ENCODE data around the gene SMYD3.
A peak's percentile ranks its signal among the peaks of the same experiment; 100 is the strongest.

SMYD3 gene

GRCh38 chr1:246291127-246291526, 216.0 kb downstream of the SMYD3 start:
- in situ Hi-C loops (cut with MboI; ENCODE audit: low sequenced_read_pairs) = no loop called here
- no peaks in the 10 kb centered on the region for H3K36me3 ChIP-seq (replicated peaks)
- peaks cover 11% of the 10 kb centered on the region for H3K4me1 ChIP-seq
- H3K9me3 ChIP-seq = no peaks in the 10 kb centered on the region
- no peak overlapping the region for H3K4me3 ChIP-seq
- no peaks in the 10 kb centered on the region for H3K27me3 ChIP-seq (ENCODE audit: low read depth)
- no peak for DNase-seq (ENCODE audit: low spot score in 2 of 2)

GRCh38 chr1:246283771-246284410, 223.2 kb downstream of the SMYD3 start:
- in situ Hi-C loops (cut with MboI; ENCODE audit: low sequenced_read_pairs) = no loop called here
- no peak for DNase-seq (ENCODE audit: low spot score in 2 of 2)
- Histone ChIP-seq H3K4me1 (no peaks in the 10 kb centered on the region), H3K4me3 (no peak overlapping the region), H3K27me3 (ENCODE audit: low read depth) (no peaks in the 10 kb centered on the region), H3K9me3 (no peaks in the 10 kb centered on the region), H3K36me3 (replicated peaks) (no peaks in the 10 kb centered on the region; the same call in 1 of the 2 replicates)

GRCh38 chr1:246281639-246282038, 225.4 kb downstream of the SMYD3 start:
- H3K4me1 ChIP-seq = no peaks in the 10 kb centered on the region
- H3K4me3 ChIP-seq = no peak overlapping the region
- no peaks in the 10 kb centered on the region; the same call in 1 of the 2 replicates for H3K36me3 ChIP-seq (replicated peaks)
- no peaks in the 10 kb centered on the region for H3K9me3 ChIP-seq
- in situ Hi-C loops (cut with MboI; ENCODE audit: low sequenced_read_pairs) = no loop called here
- DNase-seq (ENCODE audit: low spot score in 2 of 2) = no peak
- H3K27me3 ChIP-seq (ENCODE audit: low read depth) = no peaks in the 10 kb centered on the region

DNA sequence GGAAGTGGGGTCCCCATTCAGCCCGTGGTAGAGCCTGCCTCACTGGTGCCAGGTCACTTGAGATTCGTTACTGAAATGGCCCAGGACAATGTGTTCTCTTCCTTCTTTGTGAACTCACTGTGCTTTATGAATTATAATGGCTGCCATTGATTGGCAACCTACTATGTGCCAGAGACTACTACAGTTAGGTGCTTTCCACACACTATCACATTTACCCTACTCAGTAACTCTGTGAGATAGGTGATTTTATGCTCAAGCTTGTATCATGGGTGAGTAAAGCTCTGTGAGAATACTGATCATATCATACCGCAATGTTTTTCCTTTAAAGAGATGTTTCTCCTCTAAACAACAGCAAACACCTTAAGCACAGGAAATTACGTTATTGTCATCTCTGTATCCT, 225.9 kb downstream of the SMYD3 start:
- in situ Hi-C loops (cut with MboI; ENCODE audit: low sequenced_read_pairs) = no loop called here
- no peaks in the 10 kb centered on the region for H3K9me3 ChIP-seq
- H3K27me3 ChIP-seq (ENCODE audit: low read depth) = no peaks in the 10 kb centered on the region
- no peaks in the 10 kb centered on the region for H3K4me1 ChIP-seq
- H3K36me3 ChIP-seq (replicated peaks) = no peaks in the 10 kb centered on the region; the same call in 1 of the 2 replicates
- H3K4me3 ChIP-seq = no peak overlapping the region
- DNase-seq (ENCODE audit: low spot score in 2 of 2) = no peak

DNA sequence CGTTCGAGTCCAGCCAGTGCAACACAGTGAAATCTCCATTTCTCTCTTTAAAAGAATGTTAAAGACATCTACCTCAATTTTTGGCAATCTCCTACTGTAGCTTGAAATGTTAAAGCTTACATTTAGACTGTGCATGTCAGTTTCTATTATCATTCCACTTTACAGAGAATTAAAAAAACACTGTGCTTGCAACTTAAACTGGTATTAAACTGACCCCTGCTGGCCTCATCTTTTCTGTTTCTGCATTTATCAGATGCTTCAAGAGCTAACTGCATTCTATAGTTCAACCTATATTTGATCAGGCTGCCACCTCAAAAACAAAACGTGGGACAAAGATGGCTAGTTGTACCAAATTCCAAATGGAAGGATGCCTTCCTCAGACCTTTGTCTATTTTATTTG, 226.5 kb downstream of the SMYD3 start:
- in situ Hi-C loops (cut with MboI; ENCODE audit: low sequenced_read_pairs) = no loop called here
- no peak for DNase-seq (ENCODE audit: low spot score in 2 of 2)
- no peaks in the 10 kb centered on the region for H3K27me3 ChIP-seq (ENCODE audit: low read depth)
- H3K9me3 ChIP-seq = no peaks in the 10 kb centered on the region
- no peaks in the 10 kb centered on the region; the same call in 1 of the 2 replicates for H3K36me3 ChIP-seq (replicated peaks)
- H3K4me3 ChIP-seq = no peak overlapping the region
- H3K4me1 ChIP-seq = no peaks in the 10 kb centered on the region

DNA sequence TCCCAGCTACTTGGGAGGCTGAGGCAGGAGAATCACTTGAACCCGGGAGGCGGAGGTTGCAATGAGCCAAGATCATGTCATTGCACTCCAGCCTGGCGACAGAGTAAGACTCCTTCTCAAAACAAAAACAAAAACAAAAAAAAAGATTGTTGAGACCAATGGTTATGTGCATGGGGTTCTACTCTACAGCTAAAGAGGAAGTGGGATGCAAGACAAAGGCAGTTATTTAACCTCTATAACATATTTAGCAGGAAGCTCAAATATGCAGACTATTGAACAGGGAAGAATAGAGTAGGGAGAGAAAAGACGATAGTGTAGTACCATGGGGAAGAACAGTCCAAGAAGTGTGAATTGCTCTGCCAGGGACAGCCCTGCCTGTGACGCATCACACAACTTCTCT, 227.7 kb downstream of the SMYD3 start:
- H3K27me3 ChIP-seq (ENCODE audit: low read depth) = no peaks in the 10 kb centered on the region
- H3K4me1 ChIP-seq = peaks cover 5% of the 10 kb centered on the region
- no peaks in the 10 kb centered on the region for H3K9me3 ChIP-seq
- no peak overlapping the region for H3K4me3 ChIP-seq
- in situ Hi-C loops (cut with MboI; ENCODE audit: low sequenced_read_pairs) = no loop called here
- no peaks in the 10 kb centered on the region; the same call in 1 of the 2 replicates for H3K36me3 ChIP-seq (replicated peaks)
- DNase-seq (ENCODE audit: low spot score in 2 of 2) = no peak

DNA sequence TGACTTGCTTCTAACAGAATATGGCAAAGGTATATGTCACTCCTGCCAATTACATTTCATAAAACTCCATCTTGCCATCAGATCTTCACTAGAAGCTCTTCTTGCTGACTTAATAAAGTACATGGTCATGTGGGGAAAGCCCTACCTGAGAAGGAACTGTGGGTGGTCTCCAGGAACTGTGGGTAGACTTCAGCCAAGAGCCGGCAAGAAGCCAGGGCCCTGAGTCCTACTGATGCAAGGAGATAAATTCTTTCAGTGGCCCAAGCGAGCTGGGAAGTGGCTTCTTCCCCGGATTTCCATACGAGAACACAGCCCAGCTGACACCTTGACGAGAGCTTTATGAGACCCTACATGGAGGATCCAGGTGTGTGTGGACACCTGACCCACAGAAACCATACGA, 228.7 kb downstream of the SMYD3 start:
- Histone ChIP-seq H3K36me3 (replicated peaks) (no peaks in the 10 kb centered on the region; the same call in 1 of the 2 replicates), H3K4me1 (peaks cover 11% of the 10 kb centered on the region), H3K9me3 (no peaks in the 10 kb centered on the region), H3K4me3 (no peak overlapping the region), H3K27me3 (ENCODE audit: low read depth) (no peaks in the 10 kb centered on the region)
- in situ Hi-C loops (cut with MboI; ENCODE audit: low sequenced_read_pairs) = no loop called here
- no peak for DNase-seq (ENCODE audit: low spot score in 2 of 2)

- DNase-seq (ENCODE audit: low spot score in 2 of 2) = peak in 1 of 2 experiments; percentile 16
- Histone ChIP-seq H3K4me3 (no peak overlapping the region), H3K4me1 (peaks cover 11% of the 10 kb centered on the region), H3K27me3 (ENCODE audit: low read depth) (no peaks in the 10 kb centered on the region), H3K9me3 (no peaks in the 10 kb centered on the region), H3K36me3 (replicated peaks) (no peaks in the 10 kb centered on the region)
- in situ Hi-C loops (cut with MboI; ENCODE audit: low sequenced_read_pairs) = no loop called here
These were observed 232.0 kb downstream of the SMYD3 start for GRCh38 chr1:246275036-246275435.

- Histone ChIP-seq H3K4me1 (peaks cover 11% of the 10 kb centered on the region), H3K9me3 (no peaks in the 10 kb centered on the region), H3K36me3 (replicated peaks) (no peaks in the 10 kb centered on the region), H3K27me3 (ENCODE audit: low read depth) (no peaks in the 10 kb centered on the region), H3K4me3 (no peak overlapping the region)
- no peak for DNase-seq (ENCODE audit: low spot score in 2 of 2)
- in situ Hi-C loops (cut with MboI; ENCODE audit: low sequenced_read_pairs) = no loop called here
These were observed 232.9 kb downstream of the SMYD3 start for GRCh38 chr1:246274186-246274585.

DNA sequence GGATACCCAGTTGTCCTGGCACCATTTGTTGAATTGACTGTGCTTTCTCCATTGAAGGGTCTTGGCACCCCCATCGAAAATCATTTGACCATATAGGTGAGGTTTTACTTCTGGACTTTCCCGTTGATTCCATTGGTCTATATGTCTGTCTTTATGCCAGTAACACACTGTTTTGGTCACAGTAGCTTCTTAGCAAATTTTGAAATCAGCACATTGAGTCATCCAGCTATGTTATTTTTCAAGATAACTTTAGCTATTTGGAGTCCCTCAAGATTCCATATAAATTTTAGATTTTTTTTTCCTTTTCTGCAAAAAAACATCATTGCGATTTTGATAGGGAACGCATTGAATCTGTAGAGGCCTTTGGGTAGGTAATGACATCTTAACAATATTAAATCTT, 235.6 kb downstream of the SMYD3 start:
- Histone ChIP-seq H3K4me3 (no peak overlapping the region), H3K27me3 (ENCODE audit: low read depth) (no peaks in the 10 kb centered on the region), H3K9me3 (no peaks in the 10 kb centered on the region), H3K4me1 (peaks cover 18% of the 10 kb centered on the region), H3K36me3 (replicated peaks) (no peaks in the 10 kb centered on the region)
- no peak for DNase-seq (ENCODE audit: low spot score in 2 of 2)
- in situ Hi-C loops (cut with MboI; ENCODE audit: low sequenced_read_pairs) = no loop called here

DNA sequence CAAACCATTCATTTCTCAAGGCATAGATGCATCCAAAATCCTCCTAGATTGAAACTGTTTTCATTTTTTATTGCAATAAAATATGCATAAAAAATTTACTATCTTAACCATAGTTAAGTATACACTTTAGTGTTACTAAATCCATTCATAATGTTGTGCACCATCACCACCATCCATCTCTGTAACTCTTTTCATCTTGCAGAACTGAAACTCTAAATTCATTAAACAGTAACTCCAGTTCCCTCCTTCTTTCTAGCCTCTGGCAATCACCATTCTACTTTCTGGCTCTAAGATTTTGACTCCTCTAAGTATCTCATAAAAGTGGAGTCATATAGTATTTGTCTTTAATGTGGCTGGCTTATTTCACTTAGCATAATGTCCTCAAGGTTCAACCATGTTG, 236.8 kb downstream of the SMYD3 start:
- H3K4me3 ChIP-seq = no peak overlapping the region
- DNase-seq (ENCODE audit: low spot score in 2 of 2) = no peak
- no peaks in the 10 kb centered on the region for H3K36me3 ChIP-seq (replicated peaks)
- H3K9me3 ChIP-seq = no peaks in the 10 kb centered on the region
- H3K27me3 ChIP-seq (ENCODE audit: low read depth) = no peaks in the 10 kb centered on the region
- H3K4me1 ChIP-seq = peaks cover 18% of the 10 kb centered on the region
- in situ Hi-C loops (cut with MboI; ENCODE audit: low sequenced_read_pairs) = no loop called here

DNA sequence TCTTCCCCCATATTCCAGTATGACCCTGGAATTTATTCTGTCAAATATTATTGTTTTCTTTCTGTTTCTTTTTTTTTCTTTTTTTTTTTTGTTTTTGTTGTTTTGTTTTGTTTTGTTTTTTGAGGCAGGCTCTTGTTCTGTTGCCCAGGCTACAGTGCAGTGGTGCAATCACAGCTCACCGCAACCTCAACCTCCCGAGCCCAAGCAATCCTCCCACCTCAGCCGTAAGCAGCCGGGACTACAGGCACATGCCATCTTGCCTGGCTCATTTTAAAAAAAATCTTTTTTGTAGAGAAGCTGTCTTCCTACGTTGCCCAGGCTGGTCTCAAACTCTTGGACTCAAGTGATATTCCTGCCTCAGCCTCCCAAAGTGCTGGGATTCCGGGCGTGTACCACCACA, 237.6 kb downstream of the SMYD3 start:
- Histone ChIP-seq H3K36me3 (replicated peaks) (no peaks in the 10 kb centered on the region), H3K4me1 (peaks cover 14% of the 10 kb centered on the region), H3K4me3 (no peak overlapping the region), H3K9me3 (no peaks in the 10 kb centered on the region), H3K27me3 (ENCODE audit: low read depth) (no peaks in the 10 kb centered on the region)
- in situ Hi-C loops (cut with MboI; ENCODE audit: low sequenced_read_pairs) = no loop called here
- DNase-seq (ENCODE audit: low spot score in 2 of 2) = no peak

DNA sequence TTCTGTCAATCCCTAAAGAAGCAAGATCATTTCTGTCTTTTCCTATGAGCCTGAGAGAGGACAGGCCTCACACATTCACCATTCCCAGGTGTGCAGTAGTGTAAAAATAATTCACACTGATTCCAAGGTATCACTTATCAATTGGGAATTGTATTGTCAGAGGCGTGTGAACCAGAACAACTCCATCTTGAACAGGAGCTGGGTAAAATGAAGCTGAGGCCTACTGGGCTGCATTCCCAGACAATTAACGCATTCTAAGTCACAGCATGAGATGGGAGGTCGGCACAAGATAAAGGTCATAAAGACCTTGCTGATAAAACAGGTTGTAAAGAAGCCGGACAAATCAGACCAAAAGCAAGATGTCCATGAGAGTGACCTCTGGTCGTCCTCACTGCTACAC, 239.2 kb downstream of the SMYD3 start:
- no peak for DNase-seq (ENCODE audit: low spot score in 2 of 2)
- H3K4me1 ChIP-seq = peaks cover 8% of the 10 kb centered on the region
- no peaks in the 10 kb centered on the region for H3K27me3 ChIP-seq (ENCODE audit: low read depth)
- no peaks in the 10 kb centered on the region for H3K9me3 ChIP-seq
- no peak overlapping the region for H3K4me3 ChIP-seq
- H3K36me3 ChIP-seq (replicated peaks) = no peaks in the 10 kb centered on the region
- in situ Hi-C loops (cut with MboI; ENCODE audit: low sequenced_read_pairs) = no loop called here

GRCh38 chr1:246267426-246267825, 239.7 kb downstream of the SMYD3 start:
- DNase-seq (ENCODE audit: low spot score in 2 of 2) = peak in 1 of 2 experiments; percentile 56
- Histone ChIP-seq H3K4me1 (peaks cover 8% of the 10 kb centered on the region), H3K27me3 (ENCODE audit: low read depth) (no peaks in the 10 kb centered on the region), H3K4me3 (no peak overlapping the region), H3K36me3 (replicated peaks) (no peaks in the 10 kb centered on the region), H3K9me3 (no peaks in the 10 kb centered on the region)
- in situ Hi-C loops (cut with MboI; ENCODE audit: low sequenced_read_pairs) = no loop called here

DNA sequence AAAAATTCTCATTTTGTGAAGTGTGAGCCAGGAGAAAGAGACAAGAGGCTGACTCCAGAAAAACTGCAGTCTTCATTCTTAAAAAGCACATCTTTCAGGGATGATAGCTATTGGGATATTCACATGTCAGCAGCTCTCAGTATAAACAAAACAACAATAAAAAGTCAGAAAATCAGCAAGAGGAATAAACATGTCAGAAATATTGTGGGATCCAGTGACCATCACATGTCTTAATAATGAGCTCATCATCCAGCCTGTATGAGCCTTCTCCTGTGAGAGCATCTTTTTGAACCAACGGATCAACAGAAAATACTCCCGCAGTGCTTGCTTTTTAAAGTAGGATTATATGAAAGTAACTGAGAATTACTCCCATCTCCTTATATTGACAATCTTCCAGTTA, 241.6 kb downstream of the SMYD3 start:
- Histone ChIP-seq H3K36me3 (replicated peaks) (no peaks in the 10 kb centered on the region), H3K27me3 (ENCODE audit: low read depth) (no peaks in the 10 kb centered on the region), H3K4me1 (peaks cover 8% of the 10 kb centered on the region), H3K4me3 (no peak overlapping the region), H3K9me3 (no peaks in the 10 kb centered on the region)
- no peak for DNase-seq (ENCODE audit: low spot score in 2 of 2)
- in situ Hi-C loops (cut with MboI; ENCODE audit: low sequenced_read_pairs) = no loop called here

Measured in HAP-1 (cell line).